NB4 (cell line): ENCODE data around the gene LIF.

Experiments used
- DNase-seq: peaks from one replicate; pipeline ENCODE4 v3.0.0; 2010; ENCODE audit warnings: low read depth
- H3K4me3 ChIP-seq: one replicate; pipeline ENCODE4 v1.5.1; 2011; ENCODE audit warnings: mild to moderate bottlenecking, low read depth, low read length, moderate library complexity
- CTCF ChIP-seq: IDR thresholded peaks from one replicate; pipeline ENCODE4 v1.5.1; 2012; ENCODE audit warnings: low read depth, low read length
- MYC ChIP-seq: IDR thresholded peaks from 2 replicates; pipeline ENCODE4 v1.6.1; 2011; ENCODE audit warnings: low read depth, low read length
- POLR2A ChIP-seq: IDR thresholded peaks from 2 replicates; pipeline ENCODE4 v1.6.1; 2011; ENCODE audit warnings: mild to moderate bottlenecking; ENCODE audit not compliant: insufficient read length; ENCODE audit errors: extremely low read depth
- TF ChIP-seq, protein P1 (sequence below): IDR thresholded peaks from 2 replicates; pipeline ENCODE4 v1.6.1; 2011; ENCODE audit warnings: low read depth, low read length

Gene LIF

DNA sequence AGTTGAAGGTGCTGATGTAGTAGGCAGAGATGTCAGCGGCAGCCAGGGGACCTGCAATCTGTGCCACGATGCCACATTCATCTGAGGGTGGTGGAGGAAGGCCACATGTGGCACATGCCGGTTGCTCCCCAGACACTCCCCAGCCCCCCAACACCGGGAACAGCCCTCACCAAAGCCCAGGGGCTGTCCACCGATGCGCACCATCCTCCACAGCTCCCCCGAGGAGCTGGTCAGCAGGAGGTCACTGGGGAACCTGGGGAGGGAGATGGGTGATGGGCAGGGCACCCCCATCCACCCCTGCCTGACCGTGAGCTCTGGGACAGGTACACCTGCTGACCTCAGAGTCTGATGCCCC lies 39.3 kb upstream of the LIF start:
- no peak overlapping the region for H3K4me3 ChIP-seq
- TF ChIP-seq MYC: no peak
- TF ChIP-seq, protein P1, sequence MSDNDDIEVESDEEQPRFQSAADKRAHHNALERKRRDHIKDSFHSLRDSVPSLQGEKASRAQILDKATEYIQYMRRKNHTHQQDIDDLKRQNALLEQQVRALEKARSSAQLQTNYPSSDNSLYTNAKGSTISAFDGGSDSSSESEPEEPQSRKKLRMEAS: no peak
- no peak for TF ChIP-seq POLR2A
- TF ChIP-seq CTCF: no peak
- DNase-seq: no peak

DNA sequence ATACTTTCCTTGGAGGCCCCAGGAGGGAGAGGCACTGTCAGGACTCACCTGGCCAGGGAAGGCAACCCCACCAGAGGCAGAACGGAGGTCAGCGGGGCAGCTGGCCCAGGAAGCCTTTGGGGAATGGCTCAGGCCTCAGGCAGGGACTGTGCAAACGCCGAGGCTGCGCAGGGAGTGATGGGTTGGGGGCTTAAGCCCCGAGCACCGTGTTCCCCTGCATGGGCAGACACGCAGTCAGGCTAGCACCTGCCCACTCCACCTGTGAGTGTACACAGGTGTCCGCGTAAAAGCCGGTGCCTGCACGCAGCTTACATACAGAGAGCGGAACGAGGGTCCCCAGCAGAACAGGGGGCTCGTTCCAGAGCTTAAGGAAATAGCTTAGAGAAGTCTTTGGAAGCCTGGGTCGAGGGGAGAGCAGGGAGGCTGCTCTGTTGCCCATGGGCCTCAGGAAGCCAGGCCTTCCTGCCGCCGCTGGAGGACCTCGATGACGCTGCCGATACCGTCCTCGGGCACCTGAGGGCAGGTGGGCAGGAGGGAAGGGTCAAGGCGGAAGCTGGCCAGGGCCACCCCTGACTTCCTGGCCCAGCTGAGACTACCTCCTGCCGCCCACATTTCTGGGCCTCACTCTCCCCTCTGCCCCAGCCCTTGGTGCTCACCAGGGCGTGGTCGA lies 38.8 kb upstream of the LIF start:
- TF ChIP-seq, protein P1: no peak
- no peak for TF ChIP-seq CTCF
- TF ChIP-seq POLR2A: no peak
- TF ChIP-seq MYC: no peak
- H3K4me3 ChIP-seq: no peak overlapping the region
- no peak for DNase-seq

DNA sequence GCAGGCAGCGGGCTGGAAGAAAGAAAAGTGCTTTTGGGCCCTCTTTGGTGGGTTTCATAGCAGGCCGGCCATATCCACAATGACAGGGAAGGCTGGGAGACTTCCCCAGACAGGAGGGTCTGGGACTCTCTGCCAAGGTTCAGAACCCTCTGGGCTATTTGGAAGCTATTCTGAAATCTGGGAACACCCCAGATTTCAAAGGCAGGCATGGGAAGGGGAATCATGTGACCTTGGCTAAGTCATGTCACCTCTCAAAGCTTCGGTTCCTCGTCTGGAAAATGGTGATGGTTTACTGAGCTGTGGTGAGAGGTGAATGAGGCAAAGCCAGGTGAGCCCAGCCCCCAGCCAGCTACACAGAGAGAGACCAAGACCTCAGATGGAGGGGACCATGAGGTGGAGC lies 38.1 kb upstream of the LIF start:
- TF ChIP-seq POLR2A: no peak
- TF ChIP-seq, protein P1: no peak
- no peak for TF ChIP-seq CTCF
- TF ChIP-seq MYC: no peak
- no peak for DNase-seq
- H3K4me3 ChIP-seq: no peak overlapping the region

GRCh38 chr22:30284172-30284571 lies 37.6 kb upstream of the LIF start:
- DNase-seq: no peak
- TF ChIP-seq CTCF (no peak), POLR2A (no peak), MYC (no peak)
- TF ChIP-seq, protein P1: no peak
- no peak overlapping the region for H3K4me3 ChIP-seq

DNA sequence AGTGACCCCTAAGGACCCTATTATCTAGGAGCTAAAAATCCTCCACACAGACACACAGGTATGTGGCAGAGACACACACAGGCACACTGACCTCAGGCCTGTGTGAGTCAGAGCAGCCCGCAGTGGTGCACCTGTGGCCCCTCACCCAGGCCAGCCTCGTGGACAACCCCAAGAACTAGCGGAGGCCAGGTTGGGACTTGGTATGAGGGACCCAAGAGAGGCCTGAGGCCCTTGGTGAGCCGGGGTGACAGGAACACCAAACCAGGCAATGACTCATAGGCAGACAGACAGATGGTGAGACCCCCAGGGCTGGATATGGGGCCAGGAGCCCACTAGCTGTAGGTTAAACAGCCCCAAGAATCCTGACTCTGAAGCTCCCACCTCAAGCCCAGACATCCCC lies 36.8 kb upstream of the LIF start:
- TF ChIP-seq MYC (no peak), CTCF (no peak), POLR2A (no peak)
- TF ChIP-seq, protein P1: no peak
- H3K4me3 ChIP-seq: no peak overlapping the region
- DNase-seq: peak; percentile 35

DNA sequence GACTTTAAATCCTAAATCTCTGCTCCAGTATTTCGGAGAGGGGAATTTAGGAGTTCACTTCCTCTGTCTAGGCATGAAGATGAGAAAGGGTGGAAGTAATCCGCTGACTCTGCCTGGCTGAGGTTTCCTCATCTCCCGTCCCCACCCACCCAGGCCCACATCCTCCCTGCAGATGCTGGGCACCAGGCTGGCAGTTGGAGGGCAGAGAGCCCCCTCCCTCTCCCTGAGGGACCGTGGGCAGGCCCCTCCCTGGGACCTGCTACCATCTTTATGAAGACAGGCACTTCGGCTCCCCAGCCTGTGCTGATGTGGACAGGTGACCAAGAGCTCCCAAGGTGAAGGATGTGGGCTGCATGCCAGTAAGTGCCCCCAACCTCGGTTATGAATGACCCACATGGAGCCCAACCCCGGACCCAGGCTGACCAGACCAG lies 36.1 kb upstream of the LIF start:
- TF ChIP-seq POLR2A (no peak), MYC (no peak), CTCF (no peak)
- TF ChIP-seq, protein P1: no peak
- DNase-seq: peak; percentile 68
- no peak overlapping the region for H3K4me3 ChIP-seq
